HL-60 (cell line): ENCODE results near the gene FOXF1.

Source experiments
- DNase-seq, 2 experiments: peaks; one replicate each; pipeline ENCODE4 v3.0.0-alpha.2; 2010 to 2020; ENCODE audit warnings: low read depth in 1 of 2, low spot score in 1 of 2
- H3K27ac ChIP-seq: fragments of 250-450 bp; sonication (Bioruptor Pico); replicated peaks from 2 replicates; pipeline ENCODE4 v1.5.1; 2020; ENCODE audit warnings: mild to moderate bottlenecking, moderate library complexity
- H3K27me3 ChIP-seq: fragments of 250-450 bp; sonication (Bioruptor Pico); 2 replicates; pipeline ENCODE4 v1.5.1; 2021; ENCODE audit warnings: mild to moderate bottlenecking, moderate library complexity; ENCODE audit not compliant: insufficient read depth, poor library complexity, severe bottlenecking
- H3K4me3 ChIP-seq: replicated peaks from 2 replicates; pipeline ENCODE4 v1.5.1; 2011; ENCODE audit warnings: mild to moderate bottlenecking, control low read depth, low read length; ENCODE audit not compliant: insufficient read depth
- GABPA ChIP-seq: IDR thresholded peaks from 2 replicates; pipeline ENCODE4 v1.6.1; 2012; ENCODE audit warnings: low read depth
- POLR2AphosphoS5 ChIP-seq: IDR thresholded peaks from 2 replicates; pipeline ENCODE4 v1.6.1; 2012; ENCODE audit warnings: low read depth
- REST ChIP-seq: IDR thresholded peaks from 2 replicates; pipeline ENCODE4 v1.6.1; 2012; ENCODE audit warnings: low read depth; ENCODE audit not compliant: insufficient replicate concordance
- SPI1 ChIP-seq: IDR thresholded peaks from 2 replicates; pipeline ENCODE4 v1.6.1; 2012; ENCODE audit warnings: low read depth, mild to moderate bottlenecking, borderline replicate concordance
- long read RNA-seq: library from polyadenylated mRNA; unstranded; transcript quantifications from one replicate; pipeline ENCODE4 v2.0.0, GENCODE V29; 2020
- TF ChIP-seq, protein P1 (sequence below): IDR thresholded peaks from one replicate; pipeline ENCODE4 v1.5.1; 2011; ENCODE audit warnings: low read length, control low read depth, inconsistent platforms; ENCODE audit not compliant: insufficient read depth

FOXF1 gene
- long read RNA-seq, result 0 reads

- no peak for TF ChIP-seq SPI1
- no peak for TF ChIP-seq POLR2AphosphoS5
- TF ChIP-seq REST, result no peak
- TF ChIP-seq, protein P1, sequence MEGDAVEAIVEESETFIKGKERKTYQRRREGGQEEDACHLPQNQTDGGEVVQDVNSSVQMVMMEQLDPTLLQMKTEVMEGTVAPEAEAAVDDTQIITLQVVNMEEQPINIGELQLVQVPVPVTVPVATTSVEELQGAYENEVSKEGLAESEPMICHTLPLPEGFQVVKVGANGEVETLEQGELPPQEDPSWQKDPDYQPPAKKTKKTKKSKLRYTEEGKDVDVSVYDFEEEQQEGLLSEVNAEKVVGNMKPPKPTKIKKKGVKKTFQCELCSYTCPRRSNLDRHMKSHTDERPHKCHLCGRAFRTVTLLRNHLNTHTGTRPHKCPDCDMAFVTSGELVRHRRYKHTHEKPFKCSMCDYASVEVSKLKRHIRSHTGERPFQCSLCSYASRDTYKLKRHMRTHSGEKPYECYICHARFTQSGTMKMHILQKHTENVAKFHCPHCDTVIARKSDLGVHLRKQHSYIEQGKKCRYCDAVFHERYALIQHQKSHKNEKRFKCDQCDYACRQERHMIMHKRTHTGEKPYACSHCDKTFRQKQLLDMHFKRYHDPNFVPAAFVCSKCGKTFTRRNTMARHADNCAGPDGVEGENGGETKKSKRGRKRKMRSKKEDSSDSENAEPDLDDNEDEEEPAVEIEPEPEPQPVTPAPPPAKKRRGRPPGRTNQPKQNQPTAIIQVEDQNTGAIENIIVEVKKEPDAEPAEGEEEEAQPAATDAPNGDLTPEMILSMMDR, result no peak
- TF ChIP-seq GABPA, result no peak
- Histone ChIP-seq H3K27me3 (peaks cover 18% of the 10 kb centered on the region), H3K27ac (no peak within 1 kb of the TSS), H3K4me3 (peak within 1 kb of the TSS; percentile 28)
- peak in 1 of 2 experiments; percentile 14 for DNase-seq
Observed at GRCh38 chr16:86510465-86511261, at the start of gene FOXF1. Gene FOXF1, plus strand, starts transcription at chr16:86510527. Its CDS starts 43 bp downstream, at chr16:86510570.

GRCh38 chr16:86461037-86461436 is 49.3 kb upstream of the FOXF1 start:
- no peak overlapping the region for H3K4me3 ChIP-seq

More at GRCh38 chr16:86461037-86461436, 49.3 kb upstream of the FOXF1 start:
- TF ChIP-seq GABPA, result no peak
- no peak for TF ChIP-seq POLR2AphosphoS5
- no peak for TF ChIP-seq SPI1
- no peak for TF ChIP-seq REST
- TF ChIP-seq, protein P1, result no peak
- no peak for DNase-seq
- H3K27ac ChIP-seq, result no peak overlapping the region
- no peaks in the 10 kb centered on the region for H3K27me3 ChIP-seq
